Right lobe of liver (tissue), 4 donors: ENCODE data around the gene HIF1AN.

Experiments used
- POLR2A ChIP-seq: fragments of 450-650 bp; IDR thresholded peaks from one replicate; pipeline ENCODE4 v1.6.1; 2017; ENCODE audit warnings: antibody characterized with exemption, mild to moderate bottlenecking
- TF ChIP-seq, protein P1 (sequence below), 4 donors: fragments of 200-600 bp in 3 of 4; fragments of 450-650 bp in 1 of 4; IDR thresholded peaks; one replicate each; pipeline versions ENCODE4 v1.5.1 to v1.8.0; 2016 to 2022; ENCODE audit warnings: antibody characterized with exemption in 4 of 4, mild to moderate bottlenecking in 2 of 4
- donor health status: DM: no; HTN: no; CAD: no.
- donor health status: DM: no; HTN: no; CAD: no.
- donor health status: DM: no; HTN: yes; CAD: no.

- TF ChIP-seq, protein P1, sequence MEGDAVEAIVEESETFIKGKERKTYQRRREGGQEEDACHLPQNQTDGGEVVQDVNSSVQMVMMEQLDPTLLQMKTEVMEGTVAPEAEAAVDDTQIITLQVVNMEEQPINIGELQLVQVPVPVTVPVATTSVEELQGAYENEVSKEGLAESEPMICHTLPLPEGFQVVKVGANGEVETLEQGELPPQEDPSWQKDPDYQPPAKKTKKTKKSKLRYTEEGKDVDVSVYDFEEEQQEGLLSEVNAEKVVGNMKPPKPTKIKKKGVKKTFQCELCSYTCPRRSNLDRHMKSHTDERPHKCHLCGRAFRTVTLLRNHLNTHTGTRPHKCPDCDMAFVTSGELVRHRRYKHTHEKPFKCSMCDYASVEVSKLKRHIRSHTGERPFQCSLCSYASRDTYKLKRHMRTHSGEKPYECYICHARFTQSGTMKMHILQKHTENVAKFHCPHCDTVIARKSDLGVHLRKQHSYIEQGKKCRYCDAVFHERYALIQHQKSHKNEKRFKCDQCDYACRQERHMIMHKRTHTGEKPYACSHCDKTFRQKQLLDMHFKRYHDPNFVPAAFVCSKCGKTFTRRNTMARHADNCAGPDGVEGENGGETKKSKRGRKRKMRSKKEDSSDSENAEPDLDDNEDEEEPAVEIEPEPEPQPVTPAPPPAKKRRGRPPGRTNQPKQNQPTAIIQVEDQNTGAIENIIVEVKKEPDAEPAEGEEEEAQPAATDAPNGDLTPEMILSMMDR (IDR thresholded peaks at IDR 0.05), result no peak
- TF ChIP-seq POLR2A, result no peak
Observed at GRCh38 chr10:100566561-100566960, 30.8 kb downstream of the HIF1AN start.
